DOHH2 (cell line): ENCODE measurements around the gene LIFR.

Experiments used
- CTCF ChIP-seq: fragments of 200-600 bp; sonication (generic); IDR thresholded peaks from one replicate; pipeline ENCODE4 v1.5.1; 2014; ENCODE audit warnings: antibody characterized with exemption, mild to moderate bottlenecking, low read depth, low read length; ENCODE audit not compliant: poor library complexity, severe bottlenecking
- EZH2phosphoT487 ChIP-seq: fragments of 200-600 bp; sonication (generic); IDR thresholded peaks from 2 replicates; pipeline ENCODE4 v1.6.1; 2017; ENCODE audit warnings: borderline replicate concordance, mild to moderate bottlenecking, antibody characterized with exemption, low read length, moderate library complexity, mixed read lengths

GRCh38 chr5:38546691-38547146 lies 9.7 kb downstream of the LIFR start:
- TF ChIP-seq CTCF (no peak), EZH2phosphoT487 (no peak)
